Activated CD4-positive, alpha-beta T cell treated with anti-CD3 and anti-CD28 coated beads, Interleukin-2, amount 50 U/mL, for 1 hour (primary cell): ENCODE results near the gene LAMTOR2.
"Not testable (repeated sequence)": the region's sequence is repeated elsewhere in the genome, so short reads cannot be mapped to it uniquely, and the experiment has no call there.

Experiments used
- DNase-seq: peaks from one replicate; pipeline ENCODE4 v3.0.0-alpha.2; 2020

LAMTOR2 gene

DNA sequence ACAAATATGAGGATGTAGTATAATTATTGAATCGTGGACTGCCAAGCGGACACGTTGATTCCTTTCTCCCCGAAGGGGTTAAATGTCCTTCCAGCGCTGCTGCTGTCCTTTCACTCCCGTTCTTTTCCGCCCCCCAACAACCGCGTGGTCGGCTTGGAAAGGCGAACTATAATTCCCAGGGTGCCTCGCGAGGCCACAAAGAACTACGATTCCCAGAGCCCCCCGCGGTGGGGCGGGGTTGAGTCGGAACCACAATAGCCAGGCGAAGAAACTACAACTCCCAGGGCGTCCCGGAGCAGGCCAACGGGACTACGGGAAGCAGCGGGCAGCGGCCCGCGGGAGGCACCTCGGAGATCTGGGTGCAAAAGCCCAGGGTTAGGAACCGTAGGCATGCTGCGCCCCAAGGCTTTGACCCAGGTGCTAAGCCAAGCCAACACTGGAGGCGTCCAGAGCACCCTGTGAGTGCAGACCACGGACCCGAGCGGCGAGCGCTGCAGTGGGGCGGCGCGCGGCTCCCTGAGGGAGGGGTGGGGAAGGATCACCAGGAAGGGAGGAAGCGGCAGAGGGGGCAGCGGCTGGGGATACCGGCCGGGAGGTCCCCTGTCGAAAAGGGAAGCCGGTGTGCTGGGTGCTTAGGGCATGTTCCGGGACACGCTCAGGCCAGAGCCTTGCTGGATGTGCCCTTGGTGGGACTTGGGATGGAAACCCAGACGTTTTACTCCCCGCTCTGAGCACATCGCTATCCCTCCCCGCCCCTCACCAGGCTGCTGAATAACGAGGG lies at the start of gene LAMTOR2:
Gene LAMTOR2 (plus strand): TSS at position 283 of the 781 bp plus-strand sequence. CDS start 108 bp downstream, at position 391.
- DNase-seq = peak; percentile 96

DNA sequence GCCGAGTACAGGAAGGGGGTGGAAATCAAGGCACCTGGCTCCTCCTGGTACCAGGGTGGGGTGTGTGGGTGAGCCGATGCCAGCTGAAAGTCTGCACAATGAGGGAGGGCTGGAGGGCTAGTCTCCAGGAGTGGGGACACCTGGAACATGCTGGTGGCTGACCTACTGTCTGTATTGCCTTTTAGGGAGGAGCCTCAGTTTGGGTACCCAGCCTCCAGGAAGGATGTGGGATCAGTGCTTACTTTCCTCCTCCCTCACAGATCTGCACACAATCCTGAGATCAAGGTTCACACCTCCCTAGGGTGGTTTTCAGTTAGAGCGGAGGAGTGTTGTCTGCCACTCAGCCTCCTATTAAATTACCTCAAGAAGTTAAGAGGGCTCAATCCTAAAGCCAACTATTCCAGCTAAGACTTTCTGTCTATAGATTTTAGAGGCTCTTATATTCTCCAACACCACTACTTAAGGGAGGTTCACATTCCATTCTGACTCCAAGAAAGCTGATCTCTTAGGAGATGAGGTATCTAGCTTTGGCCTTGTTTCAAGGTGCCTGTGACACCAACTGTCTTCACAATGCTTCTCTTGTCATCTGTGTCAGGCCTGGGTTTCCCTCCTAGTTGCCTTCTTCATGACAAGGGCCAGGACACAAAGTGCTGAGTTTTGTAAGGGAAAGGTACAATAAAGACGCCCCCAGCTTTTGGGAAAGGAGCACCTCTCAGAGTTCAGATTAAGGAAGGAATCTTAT lies 49.6 kb upstream of the LAMTOR2 start:
- DNase-seq = no peak

GRCh38 chr1:156006666-156007376 lies 47.8 kb upstream of the LAMTOR2 start:
- DNase-seq = no peak

DNA sequence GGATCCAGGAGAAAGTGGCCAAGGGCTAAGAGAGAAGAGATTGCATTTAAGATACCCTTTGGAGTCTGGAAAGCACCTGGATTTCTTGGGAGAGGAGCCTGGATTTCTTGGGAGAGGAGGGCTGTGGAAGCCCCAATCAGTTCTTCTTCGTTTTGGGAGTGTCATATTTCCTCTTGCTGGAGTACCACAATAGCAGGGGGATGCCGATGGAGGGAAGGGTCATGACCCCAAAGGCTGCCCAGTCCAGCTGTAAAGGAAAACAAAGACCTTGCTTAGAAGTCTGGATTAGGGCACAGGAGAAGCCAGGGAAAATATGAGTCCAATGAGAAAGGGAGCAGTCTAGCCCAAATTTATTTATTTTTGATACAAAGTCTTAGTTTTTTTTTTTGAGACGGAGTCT lies 45.2 kb upstream of the LAMTOR2 start:
- DNase-seq = no peak

GRCh38 chr1:156012051-156012817 lies 42.3 kb upstream of the LAMTOR2 start:
- DNase-seq = no peak

GRCh38 chr1:156014829-156015228 lies 39.8 kb upstream of the LAMTOR2 start:
- no peak for DNase-seq

GRCh38 chr1:156019946-156020292 lies 34.7 kb upstream of the LAMTOR2 start:
- DNase-seq = no peak

- DNase-seq = peak; percentile 72
These were observed 34.1 kb upstream of the LAMTOR2 start, which contains the start of gene SSR2 for GRCh38 chr1:156020293-156021092. TSS of gene SSR2 (minus strand) at chr1:156020951. CDS start at chr1:156020167, 784 bp downstream.

GRCh38 chr1:156021093-156021428 lies 33.5 kb upstream of the LAMTOR2 start:
- DNase-seq = no peak

DNA sequence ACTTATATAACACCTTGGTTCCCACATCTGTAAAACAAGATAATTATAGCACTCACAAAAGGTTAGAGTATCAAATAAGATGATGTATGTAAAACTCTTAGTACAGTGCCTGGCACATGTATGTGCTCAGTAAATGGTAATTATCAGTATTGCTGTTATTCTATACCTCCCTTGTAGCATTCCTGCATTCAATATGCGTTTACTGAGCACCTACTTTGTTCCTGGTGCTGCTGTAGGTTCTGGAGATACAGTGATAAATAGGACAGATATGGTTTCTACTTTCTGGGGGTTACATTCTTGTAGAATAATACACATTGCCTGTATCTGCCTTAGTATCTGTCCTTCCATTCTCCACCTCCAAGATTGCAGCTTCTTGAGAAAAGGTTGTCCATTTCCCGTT lies 32.6 kb upstream of the LAMTOR2 start:
- no peak for DNase-seq

DNA sequence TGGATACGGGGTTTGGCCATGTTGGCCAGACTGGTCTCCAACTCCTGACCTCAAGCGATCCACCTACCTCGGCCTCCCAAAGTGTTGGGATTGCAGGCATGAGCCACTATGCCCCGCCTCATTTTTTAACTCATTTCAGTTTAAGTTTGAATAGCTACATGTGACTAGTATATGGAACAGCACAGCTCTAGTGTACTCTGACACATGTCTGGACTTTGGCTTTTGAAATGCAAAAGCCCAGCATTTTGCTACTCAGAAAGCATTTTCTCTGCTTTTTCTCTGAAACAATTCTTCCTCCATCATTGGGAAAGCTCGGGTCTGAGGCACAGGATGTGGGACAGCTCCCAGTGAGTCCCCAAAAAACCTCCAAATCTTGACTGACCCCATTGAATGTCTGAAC lies 29.8 kb upstream of the LAMTOR2 start:
- DNase-seq = no peak

DNA sequence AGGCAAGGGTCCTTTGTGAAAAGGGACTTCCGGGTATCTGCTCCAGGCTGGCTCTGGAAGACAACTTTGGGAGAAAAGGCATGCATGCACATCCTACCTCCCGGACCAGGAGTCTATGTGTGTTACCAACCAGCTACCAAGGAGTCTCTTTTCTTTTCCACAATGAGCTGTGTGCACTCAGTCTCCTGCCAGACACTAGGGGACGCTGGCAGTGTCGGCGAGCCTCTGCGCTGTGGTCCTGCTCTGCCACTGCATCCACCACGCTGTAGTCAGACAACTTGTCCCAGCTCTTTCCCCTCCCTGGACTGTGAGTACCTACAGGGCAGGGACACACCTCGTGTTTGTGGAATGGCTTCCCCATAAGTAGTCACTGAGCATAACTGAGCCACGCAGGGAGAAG lies 28.7 kb upstream of the LAMTOR2 start:
- DNase-seq = peak; percentile 22

DNA sequence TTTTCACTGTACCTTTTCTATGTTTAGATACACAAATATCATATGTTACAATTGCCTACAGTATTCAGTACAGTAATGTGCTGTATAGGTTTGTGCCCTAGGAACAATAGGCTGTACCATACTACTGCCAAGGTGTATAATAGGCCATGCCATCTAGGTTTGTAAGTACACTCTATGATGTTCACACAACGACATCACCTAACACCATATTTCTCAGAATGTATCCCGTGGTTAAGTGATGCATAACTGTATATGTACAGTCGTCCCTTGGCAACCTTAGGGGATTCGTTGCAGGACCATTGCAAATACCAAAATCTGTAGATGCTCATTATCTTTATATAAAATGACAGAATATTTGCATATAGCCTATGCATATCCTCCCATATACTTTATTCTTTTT lies 28.0 kb upstream of the LAMTOR2 start:
- no peak for DNase-seq

DNA sequence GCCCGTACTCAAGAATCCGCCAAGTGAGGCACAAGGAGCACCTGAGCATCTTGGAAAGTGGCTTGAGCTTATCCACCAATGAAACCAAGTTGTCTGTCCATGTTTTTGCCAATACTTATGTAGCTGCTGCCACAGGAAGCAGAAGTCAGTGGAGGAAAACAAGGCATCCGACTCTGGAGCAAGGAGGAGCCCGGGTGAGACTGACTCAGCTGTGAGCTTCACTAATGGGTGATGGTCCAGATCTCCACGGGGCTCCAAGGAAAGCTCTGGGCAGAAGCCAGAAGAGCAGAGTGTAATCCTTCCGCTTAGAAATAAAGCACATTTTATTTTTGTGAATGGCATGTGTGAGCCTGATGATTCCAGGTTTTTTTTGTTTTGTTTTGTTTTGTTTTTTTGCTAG lies 21.6 kb upstream of the LAMTOR2 start:
- DNase-seq = no peak

DNA sequence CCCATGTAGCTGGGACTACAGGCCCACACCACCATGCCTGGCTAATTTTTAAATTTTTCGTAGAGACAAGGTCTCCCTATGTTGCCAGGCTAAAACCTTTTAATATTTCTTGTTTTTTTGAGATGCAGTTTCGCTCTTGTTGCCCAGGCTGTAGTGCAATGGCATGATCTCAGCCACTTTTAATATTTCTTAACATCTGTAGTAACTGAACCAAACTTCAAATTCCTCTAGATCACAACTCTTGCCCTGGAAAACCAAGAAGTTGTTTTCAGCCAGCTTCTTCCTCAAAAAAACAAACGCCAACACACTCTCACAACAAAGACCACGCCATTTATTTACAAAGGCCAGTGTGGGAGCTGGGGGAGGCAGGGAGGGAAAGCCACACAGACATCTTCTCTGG lies 19.6 kb upstream of the LAMTOR2 start:
- DNase-seq = not testable (repeated sequence)

- DNase-seq = no peak
These were observed 11.8 kb upstream of the LAMTOR2 start for GRCh38 chr1:156042828-156043227.

GRCh38 chr1:156045076-156045475 lies 9.5 kb upstream of the LAMTOR2 start:
- no peak for DNase-seq

DNA sequence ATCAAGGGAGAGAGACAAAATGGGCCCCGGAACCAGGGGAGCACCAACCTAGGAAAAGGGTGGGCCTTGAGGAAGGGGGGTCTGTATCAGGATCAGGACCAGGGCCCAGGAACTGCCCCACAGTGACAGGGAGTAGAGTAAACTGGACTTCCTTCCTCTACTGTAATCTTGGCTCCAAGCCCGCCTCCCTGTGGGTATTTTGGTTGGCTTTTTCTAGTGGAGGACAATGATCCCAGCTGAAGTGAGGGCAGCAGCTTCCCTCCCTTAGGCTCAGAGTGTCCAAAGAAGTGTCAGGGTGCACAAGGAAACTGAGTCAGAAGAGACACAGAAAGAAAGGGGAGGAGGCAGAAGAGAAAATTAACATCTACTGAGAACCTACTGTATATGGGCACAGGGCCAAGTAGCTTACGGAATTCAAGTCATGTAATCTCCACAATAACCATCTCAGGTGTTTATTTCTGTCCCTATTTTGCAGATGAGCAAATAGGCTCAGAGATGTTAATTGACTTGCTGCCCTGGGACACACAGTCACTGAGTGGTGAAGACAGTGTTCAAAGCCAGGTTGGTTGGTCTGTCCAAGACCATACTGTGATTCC lies 5.8 kb upstream of the LAMTOR2 start:
- DNase-seq = no peak

- DNase-seq = no peak
These were observed 4.2 kb upstream of the LAMTOR2 start for GRCh38 chr1:156050376-156050775.

DNA sequence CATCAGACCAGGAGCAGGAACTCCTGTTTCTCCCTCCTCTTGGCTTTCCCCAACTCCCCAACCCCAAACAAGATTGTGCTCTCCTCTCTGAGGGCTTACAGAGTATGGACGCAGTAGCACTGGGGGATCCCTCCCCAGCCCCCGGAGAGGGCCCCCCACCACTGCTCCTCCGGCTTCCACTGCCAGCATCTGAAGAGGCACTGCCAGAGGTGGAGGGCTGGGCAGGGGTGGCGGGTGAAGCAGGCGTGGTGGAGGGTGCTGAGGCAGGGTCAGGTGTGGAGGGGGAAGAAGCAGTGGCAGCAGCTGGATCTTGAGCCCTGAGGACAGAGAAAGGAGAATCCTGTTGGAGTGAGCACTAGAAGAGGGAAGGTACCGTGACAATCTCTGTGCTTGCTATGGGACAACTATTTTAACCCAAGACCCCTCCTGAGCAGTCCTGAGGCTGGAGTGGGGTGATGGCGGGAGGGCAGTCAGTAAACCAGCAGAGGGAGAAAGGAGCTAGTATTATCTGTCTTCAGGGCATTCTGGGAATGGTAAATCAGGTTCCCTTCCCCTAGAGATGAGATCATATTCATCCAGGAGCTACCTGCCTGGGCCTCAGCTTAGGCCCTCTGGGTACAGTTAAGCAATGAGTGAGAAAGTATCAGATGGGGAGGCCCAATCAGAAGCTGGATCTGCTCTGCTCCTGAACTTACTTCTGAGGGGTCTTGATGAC lies 3.4 kb upstream of the LAMTOR2 start:
- no peak for DNase-seq
